CD4-positive, alpha-beta T cell treated with Interleukin-2 at 100 ng/mL for 4 hours (primary cell): ENCODE measurements around the gene LEFTY2.
"Not testable (repeated sequence)": the region's sequence is repeated elsewhere in the genome, so short reads cannot be mapped to it uniquely, and the experiment has no call there.

Source experiments
- DNase-seq: peaks from one replicate; pipeline ENCODE4 v3.0.0-alpha.2; 2020; ENCODE audit warnings: low spot score

Gene LEFTY2

GRCh38 chr1:225903623-225904022, 37.4 kb downstream of the LEFTY2 start:
- DNase-seq: no peak

DNA sequence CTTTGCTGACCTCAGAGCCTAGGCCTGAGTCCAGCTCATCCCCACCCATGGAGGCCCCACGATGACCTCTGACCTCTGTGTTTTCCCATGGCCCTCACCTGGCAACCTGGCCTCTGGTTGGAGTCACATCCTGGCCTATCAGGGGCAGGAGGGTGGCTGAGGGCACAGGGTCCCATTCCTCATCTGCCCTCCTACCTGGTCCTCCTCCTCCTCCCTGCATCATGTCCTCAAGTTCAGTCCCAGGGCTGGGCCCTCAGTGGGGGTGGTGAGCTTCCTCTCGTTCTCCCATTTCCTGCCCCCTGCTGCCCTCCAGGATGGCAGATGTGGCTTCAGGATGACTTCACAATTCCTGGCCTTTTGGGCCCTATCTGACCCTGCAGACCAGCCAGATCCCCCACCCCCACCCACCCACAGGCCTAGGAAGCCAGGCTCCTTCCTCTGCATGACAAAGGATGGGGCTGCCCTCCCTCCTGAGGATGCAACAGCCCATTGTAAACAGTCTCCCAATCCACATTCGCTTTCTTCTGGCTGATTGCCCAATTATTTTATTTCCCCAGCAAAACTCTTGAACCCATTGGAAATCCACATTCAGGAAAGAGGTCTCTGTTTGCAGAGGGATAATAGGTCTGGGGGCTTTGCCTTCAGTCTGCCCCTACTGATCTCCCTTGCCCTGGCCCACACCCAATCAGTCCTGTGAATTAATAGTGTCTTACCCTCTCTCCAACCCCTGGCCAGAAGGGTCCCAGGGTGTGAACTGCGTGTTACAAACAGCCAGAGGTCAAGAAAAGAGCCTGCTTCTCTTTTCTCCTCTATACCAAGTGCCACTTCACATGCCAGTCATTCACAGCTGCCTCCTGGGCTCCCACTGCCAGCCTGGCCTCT, 41.7 kb downstream of the LEFTY2 start:
- no peak for DNase-seq

DNA sequence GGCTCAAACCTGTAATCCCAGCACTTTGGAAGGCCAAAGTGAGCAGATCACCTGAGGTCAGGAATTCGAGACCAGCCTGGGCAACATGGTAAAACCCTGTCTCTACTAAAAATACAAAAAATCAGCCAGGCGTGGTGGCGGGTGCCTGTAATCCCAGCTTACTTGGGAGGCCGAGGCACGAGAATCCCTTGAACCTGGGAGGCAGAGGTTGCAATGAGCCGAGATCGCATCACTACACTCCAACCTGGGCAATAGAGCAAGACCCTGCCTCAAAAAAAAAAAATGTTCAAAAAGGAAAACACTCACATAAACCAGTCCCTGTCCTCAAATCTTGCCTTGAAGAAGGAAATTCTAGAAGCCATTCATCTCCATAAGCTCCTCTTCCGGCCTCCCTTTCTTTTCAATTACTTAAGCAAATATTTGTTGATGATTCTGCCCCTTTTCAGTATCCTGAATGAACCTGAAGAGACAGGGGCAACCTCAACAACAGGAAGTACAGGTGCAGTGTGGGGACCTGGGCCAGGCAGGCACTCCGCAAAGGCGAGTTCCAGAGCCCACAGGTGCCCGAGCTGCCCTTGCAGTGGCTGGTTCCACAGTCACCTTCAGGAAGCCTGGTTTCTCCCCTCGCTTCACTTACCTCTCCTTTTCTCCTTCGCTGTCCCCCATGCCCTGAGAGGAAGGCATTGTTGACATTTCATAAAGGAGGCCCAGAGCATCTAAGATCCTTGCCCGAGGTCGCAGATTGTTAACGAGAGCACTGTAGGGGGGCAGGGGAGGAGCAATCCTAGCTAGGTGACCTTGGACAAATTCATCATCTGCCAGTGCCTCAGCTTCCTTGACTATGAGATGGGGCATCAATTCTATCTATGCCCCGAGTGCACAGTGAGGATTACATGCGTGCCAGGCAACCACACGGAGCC, 43.2 kb downstream of the LEFTY2 start:
- DNase-seq: peak; percentile 47

- peak; percentile 90 for DNase-seq
Observed at GRCh38 chr1:225896937-225897549, 44.0 kb downstream of the LEFTY2 start.

- DNase-seq: no peak
Observed at GRCh38 chr1:225896494-225896893, 44.5 kb downstream of the LEFTY2 start.

DNA sequence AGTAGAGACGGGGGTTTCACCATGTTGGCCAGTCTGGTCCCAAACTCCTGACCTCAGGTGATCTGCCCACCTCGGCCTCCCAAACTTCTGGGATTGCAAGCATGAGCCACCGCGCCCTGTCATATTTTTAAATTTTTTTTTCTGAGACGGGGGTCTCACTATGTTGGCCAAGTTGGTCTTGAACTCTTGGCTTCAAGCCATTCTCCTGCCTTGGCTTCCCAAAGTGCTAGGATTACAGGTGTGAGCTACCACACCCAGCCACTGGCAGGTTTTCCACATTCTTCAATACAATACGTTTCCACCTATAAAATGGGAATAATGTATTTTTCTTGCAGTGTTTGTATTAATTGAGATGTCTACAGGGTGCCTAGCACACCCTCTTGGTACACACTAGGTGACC, 48.7 kb downstream of the LEFTY2 start:
- no peak for DNase-seq

DNA sequence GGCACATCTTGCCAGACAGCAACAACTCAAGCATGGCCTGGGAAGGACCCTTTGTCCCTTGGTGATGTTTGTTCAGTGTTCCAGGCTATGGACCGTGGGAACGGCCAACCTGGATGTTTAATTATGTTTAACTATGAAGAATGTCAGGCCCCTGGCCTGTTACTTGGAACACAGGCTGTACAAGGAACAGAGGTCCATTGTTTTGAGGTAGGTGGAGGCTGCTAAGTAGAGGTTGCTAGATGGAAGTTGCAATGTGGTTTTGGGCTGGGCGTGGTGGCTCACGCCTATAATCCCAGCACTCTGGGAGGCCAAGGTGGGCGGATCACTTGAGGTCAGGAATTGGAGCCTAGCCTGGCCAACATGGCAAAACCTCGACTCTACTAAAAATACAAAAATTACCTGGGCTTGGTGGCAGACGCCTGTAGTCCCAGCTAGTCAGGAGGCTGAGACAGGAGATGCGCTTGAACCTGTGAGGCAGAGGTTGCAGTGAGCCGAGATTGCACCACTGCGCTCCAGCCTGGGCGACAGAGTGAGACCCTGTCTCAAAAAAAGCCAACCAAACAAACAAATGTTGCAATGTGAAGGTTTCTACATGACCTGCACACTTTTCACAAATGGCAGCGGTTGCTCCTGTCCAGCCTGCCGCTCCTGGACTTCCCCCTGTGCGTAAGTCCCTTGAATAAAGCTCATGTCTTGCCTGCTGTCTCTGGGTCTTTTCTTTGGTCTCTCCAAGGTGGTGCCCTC, 49.6 kb downstream of the LEFTY2 start:
- DNase-seq: no peak

DNA sequence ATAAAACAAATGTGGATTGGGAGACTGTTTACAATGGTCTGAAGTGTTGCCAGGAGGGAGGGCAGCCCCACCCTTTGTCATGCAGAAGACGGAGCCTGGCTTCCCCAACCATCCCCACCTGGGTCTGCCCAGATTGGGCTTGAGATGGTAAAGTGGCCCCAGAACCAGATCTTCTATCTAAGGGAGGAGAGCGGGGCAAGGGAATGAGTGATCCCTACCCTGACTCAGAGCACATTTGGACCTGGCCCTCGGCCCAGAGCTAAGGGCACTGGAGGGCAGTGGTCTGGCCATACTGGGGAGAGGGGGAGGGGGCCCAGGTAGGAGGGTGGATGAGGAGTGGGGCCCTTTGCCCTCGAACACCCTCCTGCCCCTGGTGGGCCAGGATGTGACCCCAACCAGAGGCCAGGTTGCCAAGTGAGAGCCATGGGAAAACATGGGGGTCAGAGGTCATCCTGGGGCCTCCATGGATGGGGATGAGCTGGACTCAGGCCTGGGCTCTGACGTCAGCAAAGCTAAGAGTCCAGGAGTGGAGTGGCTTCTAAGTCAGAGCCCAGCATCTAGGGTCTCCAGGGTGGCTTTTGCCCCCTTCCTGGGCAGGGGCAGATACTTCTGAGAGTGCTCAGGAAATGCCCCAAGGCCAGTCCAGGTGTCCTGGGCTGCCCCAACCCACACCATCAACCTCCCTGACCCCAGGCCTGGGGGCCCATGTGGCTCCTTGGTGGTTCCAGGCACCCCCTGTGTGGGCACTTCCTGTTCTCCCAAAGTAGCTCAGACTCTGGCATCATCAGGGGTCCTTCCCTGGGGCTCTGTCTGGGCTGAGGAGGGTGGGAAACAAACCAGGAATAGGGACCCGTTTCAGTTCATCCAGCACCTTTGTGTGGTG, 50.4 kb downstream of the LEFTY2 start:
- no peak for DNase-seq

DNA sequence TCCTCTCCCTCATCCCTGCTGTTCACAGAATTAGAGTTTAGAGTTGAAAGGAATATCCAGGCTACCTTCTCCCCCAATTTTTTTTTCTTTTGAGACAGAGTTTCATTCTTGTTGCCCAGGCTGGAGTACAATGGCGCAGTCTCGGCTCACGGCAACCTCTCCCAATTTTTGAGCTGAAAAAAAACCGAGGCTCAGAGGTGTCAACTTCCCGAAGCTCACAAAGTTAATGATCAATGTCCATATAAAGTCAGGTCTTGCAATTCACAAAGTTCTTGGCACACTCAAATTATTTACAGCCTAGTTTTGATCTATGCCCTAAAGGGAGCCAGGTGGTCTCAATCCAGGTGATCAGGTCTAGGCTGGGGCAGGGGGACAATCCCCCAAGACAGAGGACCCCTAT, 51.3 kb downstream of the LEFTY2 start:
- DNase-seq: no peak

DNA sequence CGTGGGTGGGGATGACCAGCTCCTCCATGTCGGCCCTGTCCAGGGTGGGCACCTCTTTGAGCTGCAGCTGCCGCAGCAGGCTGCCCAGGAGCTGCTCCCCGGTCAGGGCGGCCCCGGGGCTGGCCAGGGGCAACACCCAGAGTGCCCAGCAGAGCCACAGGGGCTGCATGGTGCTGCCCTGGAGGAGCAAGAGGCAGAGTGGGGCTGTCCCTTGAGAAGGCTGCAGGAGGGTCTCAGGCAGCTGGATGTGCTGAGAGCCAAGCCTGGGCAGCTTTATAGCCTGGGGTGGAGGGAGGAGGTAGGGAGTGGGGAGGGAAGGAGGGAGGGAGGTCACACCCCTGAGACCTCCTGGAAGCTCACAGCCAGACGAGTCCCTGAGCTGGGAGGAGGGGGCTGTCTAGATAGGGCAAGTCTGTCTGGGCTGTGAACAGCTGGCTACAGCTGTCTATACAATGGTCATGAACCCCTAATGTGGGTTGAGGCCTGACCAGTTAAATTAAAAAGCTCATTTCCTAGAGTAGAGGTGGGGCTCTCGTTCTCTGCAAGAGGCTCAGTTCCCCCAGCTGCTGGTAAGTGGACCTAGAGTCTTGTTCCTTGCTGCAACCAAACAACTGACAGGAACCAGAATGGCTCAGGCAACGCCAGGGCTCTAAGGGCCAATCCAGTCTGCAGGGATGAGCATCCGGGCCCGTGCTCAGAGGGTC, 52.0 kb downstream of the LEFTY2 start, which contains the start of gene LEFTY1:
TSS of gene LEFTY1 (minus strand) at position 249 of the 704 bp plus-strand sequence. CDS start at position 169, 80 bp downstream.
- DNase-seq: no peak

DNA sequence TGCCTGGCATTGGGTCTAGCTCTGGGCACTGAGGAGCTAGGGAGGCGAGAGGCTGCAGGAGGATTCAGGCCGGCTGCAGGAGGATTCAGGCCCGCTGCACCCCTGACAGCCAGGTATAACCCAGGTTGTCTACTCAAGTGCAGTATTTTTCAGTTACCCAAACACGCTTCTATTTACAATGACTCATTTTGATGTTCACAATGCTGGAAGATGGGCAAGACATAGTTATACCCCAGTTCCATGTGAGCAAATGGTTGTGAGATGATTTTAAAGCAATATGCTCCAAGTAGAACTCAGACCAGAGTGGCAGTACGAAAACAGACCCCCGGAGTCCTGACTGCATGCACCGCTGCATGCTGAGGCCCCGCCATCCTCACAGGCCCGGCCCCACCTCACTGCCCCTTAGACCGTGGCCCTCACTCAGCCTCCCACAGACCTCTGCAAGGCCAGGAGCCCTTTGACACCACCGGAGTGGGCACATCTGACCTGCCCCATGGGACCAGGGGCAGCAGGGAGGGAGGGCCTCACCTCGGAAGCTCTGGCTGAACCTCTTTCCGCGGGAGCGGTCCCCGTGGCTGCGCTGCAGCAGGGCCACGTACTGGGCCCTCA, 52.6 kb downstream of the LEFTY2 start:
- DNase-seq: no peak

DNA sequence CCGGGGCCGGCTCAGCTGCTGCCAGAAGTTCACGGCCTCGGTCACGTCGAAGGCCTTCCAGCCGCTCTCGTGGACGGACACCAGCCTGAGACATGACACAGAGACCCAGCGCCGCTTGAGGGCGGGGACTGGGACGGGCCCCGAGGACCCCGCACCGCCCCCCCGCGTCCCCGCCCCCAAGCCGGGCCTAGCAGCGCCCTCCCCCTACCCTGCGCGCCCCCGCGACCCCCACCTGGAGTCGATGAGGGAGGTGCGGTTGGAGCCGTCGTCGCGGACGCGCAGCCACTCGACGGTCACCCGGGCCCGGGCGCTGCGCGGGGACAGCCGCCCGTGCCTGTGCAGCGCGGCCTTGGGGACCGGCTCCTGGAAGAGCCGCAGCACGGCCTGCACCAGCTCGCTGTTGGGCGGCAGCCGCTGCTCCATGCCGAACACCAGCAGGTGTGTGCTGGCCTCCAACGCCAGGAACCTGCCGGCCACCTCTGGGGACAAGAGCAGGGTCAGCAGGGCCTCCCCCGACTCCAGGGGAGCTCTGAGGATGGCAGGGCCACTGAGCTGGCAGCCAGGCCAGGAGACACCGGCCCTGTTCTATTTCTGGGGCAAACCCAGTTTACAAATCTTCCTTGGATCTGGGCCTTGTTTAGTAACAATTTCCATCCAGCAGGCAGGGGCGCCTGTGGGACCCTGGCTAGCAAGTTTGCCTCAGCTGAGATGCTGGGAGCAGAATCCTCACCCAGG, 53.3 kb downstream of the LEFTY2 start:
- DNase-seq: not testable (repeated sequence)

DNA sequence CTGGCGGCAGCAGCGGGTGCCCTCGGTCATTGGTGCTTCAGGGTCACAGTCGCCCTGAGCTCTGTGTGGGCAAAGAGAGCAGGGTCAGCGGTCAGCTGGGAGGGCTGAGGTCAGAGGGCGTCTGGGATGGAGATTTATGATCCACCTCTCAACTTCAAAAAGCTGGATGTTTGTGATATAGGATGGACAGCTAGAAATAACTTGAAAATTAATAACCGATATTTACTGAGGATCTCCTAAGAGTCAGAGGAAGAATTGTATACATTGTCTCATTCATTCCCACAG, 54.0 kb downstream of the LEFTY2 start:
- DNase-seq: no peak
